ENCODE measurements around the gene TMEM190.

The TMEM190 gene

DNA sequence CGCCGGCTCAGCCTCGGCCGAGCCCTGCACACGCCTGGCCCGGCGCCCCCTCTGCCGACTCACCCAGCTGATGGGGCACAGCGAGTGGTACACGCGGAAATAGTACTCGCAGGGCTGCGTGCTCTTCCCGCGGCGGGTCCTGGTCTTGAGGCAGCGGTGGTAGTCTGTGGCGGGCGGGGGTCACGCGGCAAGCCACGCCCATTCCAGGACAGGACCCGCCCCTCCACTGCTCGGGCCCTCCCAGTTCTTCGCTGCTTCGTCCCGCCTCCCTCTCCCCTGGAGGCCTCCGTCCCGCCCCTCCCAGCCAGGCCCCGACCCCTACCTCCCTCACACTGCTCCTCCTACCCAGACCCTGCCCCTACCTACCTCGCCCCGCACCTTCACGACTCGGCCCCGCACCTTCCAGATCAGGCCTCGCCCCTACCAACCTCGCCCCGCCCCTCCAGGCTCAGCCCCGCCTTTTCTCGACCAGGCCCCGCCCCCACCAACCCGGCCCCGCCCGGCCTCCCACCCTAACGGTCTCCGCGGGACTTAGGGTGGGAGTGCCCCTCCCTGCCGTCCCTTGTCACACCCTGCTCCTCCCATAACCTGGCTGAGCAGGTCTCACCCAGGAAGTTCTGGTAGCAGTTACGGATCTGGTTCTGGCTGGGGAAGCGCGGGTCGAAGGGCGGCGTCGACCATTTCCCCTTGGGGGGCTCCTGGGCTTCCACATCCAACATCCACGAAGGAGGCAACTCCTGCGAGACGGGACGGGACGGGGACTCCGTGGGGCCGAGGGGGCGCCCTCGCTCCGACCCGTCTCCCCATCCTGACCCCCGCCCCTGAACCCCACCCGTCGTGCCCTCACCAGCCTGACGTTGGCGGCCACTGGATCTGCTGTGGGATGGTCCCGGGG, 22.6 kb upstream of the TMEM190 start:
- no CpG with 5 or more reads among the region's 72 CpGs for WGBS (ENCODE audit: extremely low coverage, insufficient coverage, insufficient read length)
- H3K4me3 ChIP-seq (ENCODE audit: low read depth, low read length): peak overlapping the region; percentile 65
- peak; percentile 30 to 56 for DNase-seq
- H2BK120ac ChIP-seq (ENCODE audit: insufficient read depth, low read length, poor library complexity): no peak overlapping the region
- H3K23ac ChIP-seq (ENCODE audit: low read length): no peak overlapping the region
- H2AFZ ChIP-seq (ENCODE audit: insufficient read depth, low read length, poor library complexity): peak overlapping the region; percentile 51
- peak overlapping the region; percentile 82 for H3K4me2 ChIP-seq (ENCODE audit: low read length)
- H3K79me2 ChIP-seq (ENCODE audit: control insufficient read depth, insufficient read depth, low read length, poor library complexity): no peaks in the 10 kb centered on the region
- peaks cover 8% of the 10 kb centered on the region for H3K9me3 ChIP-seq (ENCODE audit: insufficient read depth, low read depth, low read length)
- H4K8ac ChIP-seq (ENCODE audit: low read depth, low read length): no peak overlapping the region
- no peak overlapping the region for H3K18ac ChIP-seq (ENCODE audit: low read length)
- H2BK12ac ChIP-seq (ENCODE audit: low read length): no peak overlapping the region
- peaks cover 16% of the 10 kb centered on the region for H3K27me3 ChIP-seq (ENCODE audit: insufficient read depth, low read length)
- H3K4me1 ChIP-seq (ENCODE audit: control insufficient read depth in 1 of 2, insufficient read depth in 2 of 2, low read length in 2 of 2): peaks cover 4 to 15% of the 10 kb centered on the region in 2 experiments
- no peak overlapping the region for H4K12ac ChIP-seq (ENCODE audit: low read depth, low read length)
- peaks cover 1% of the 10 kb centered on the region for H3K79me1 ChIP-seq (ENCODE audit: low read length)
- no peak overlapping the region for H3K27ac ChIP-seq (ENCODE audit: low read depth, low read length)
- no peak overlapping the region for H4K91ac ChIP-seq (ENCODE audit: low read depth, low read length)
- H3K4ac ChIP-seq (ENCODE audit: low read depth, low read length): no peak overlapping the region
- H3K36me3 ChIP-seq (ENCODE audit: control insufficient read depth in 1 of 2, insufficient read depth in 2 of 2, low read length in 2 of 2): peaks cover 0 to 2% of the 10 kb centered on the region in 2 experiments
- H3K14ac ChIP-seq (ENCODE audit: low read length): no peak overlapping the region
- no peak overlapping the region for H2AK5ac ChIP-seq (ENCODE audit: low read length)
- no peak overlapping the region for H3K9ac ChIP-seq (ENCODE audit: low read length)
- no peak overlapping the region for H2BK5ac ChIP-seq (ENCODE audit: low read depth, low read length, poor library complexity)

DNA sequence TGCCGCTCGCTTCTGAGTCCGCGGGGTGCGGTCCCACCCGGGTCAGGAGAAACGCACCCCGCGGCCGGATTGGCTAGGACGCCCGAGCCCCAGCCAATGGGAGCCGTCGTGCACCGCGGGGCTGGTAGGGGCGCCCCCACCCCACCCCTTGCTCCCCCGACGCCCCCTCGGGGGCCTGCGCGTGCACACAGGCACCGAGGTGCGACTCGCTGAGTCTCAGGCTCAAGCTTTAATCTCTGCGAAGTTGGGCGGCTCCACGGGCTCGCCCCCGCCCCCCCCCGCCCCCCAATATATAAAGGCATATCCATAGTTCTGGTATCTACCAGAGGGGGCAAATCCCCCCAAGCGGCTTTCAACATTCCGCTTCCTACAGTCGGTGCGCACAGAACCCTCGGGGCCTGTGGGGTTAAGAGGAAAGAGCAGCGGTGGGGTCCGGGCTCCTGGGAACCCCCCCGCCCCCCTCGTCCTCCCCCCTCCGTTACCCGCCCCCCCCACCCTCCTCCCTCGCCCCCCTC, 21.9 kb upstream of the TMEM190 start, which contains the start of gene COX6B2:
COX6B2 (minus strand) TSS at position 22 of the 515 bp plus-strand sequence. CDS start 198 bp downstream, outside the sequence.
- Histone ChIP-seq H3K18ac (ENCODE audit: low read length) (no peak within 1 kb of the TSS), H3K4me3 (ENCODE audit: low read depth, low read length) (peak within 1 kb of the TSS; percentile 65), H2BK120ac (ENCODE audit: insufficient read depth, low read length, poor library complexity) (no peak within 1 kb of the TSS), H3K4me2 (ENCODE audit: low read length) (peak within 1 kb of the TSS; percentile 82), H3K4ac (ENCODE audit: low read depth, low read length) (no peak within 1 kb of the TSS), H4K8ac (ENCODE audit: low read depth, low read length) (no peak within 1 kb of the TSS), H3K14ac (ENCODE audit: low read length) (no peak within 1 kb of the TSS), H4K12ac (ENCODE audit: low read depth, low read length) (no peak within 1 kb of the TSS), H3K79me2 (ENCODE audit: control insufficient read depth, insufficient read depth, low read length, poor library complexity) (no peaks in the 10 kb centered on the region), H3K4me1 (ENCODE audit: control insufficient read depth in 1 of 2, insufficient read depth in 2 of 2, low read length in 2 of 2) (peaks cover 4 to 15% of the 10 kb centered on the region in 2 experiments), H2AK5ac (ENCODE audit: low read length) (no peak within 1 kb of the TSS), H3K36me3 (ENCODE audit: control insufficient read depth in 1 of 2, insufficient read depth in 2 of 2, low read length in 2 of 2) (no peaks in the 10 kb centered on the region), H3K9me3 (ENCODE audit: insufficient read depth, low read depth, low read length) (peaks cover 8% of the 10 kb centered on the region), H3K79me1 (ENCODE audit: low read length) (peaks cover 1% of the 10 kb centered on the region), H3K27me3 (ENCODE audit: insufficient read depth, low read length) (peaks cover 16% of the 10 kb centered on the region), H3K9ac (ENCODE audit: low read length) (no peak within 1 kb of the TSS), H2AFZ (ENCODE audit: insufficient read depth, low read length, poor library complexity) (peak within 1 kb of the TSS; percentile 51), H2BK5ac (ENCODE audit: low read depth, low read length, poor library complexity) (no peak within 1 kb of the TSS), H2BK12ac (ENCODE audit: low read length) (no peak within 1 kb of the TSS), H3K23ac (ENCODE audit: low read length) (no peak within 1 kb of the TSS), H4K91ac (ENCODE audit: low read depth, low read length) (no peak within 1 kb of the TSS), H3K27ac (ENCODE audit: low read depth, low read length) (no peak within 1 kb of the TSS)
- WGBS (ENCODE audit: extremely low coverage, insufficient coverage, insufficient read length): no CpG with 5 or more reads among the region's 43 CpGs
- no peak for DNase-seq

DNA sequence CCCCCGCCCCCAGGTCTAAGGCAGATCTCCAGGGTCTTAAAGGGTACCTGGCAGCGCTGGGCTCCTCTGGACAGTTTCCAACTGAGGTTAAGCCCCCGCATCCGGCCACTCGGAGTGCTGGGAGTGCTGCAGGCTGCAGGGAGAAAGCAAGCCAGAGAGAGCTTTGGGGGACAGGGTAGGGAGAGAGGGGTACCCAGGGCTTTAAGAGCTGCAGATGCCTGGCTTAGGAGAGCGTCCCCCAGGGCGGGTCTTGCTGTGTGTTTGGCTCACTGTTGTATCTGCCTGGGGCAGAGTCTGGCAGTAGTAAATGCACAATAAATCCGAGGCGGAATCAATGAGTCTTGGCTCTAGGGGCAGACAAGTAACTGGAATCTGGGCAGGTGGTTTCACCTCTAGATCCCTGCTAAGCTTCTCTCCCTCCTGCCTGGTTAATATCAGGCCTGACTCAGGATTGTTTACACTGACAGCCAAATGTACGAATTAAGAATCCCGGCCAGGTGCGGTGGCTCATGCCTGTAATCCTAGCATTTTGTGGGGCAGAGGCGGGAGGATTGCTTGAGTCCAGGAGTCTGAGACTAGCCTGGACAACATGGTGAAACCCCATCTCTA, 21.3 kb upstream of the TMEM190 start:
- no peak for DNase-seq
- H3K27ac ChIP-seq (ENCODE audit: low read depth, low read length): no peak overlapping the region
- H2AK5ac ChIP-seq (ENCODE audit: low read length): no peak overlapping the region
- peaks cover 16% of the 10 kb centered on the region for H3K27me3 ChIP-seq (ENCODE audit: insufficient read depth, low read length)
- no peak overlapping the region for H3K23ac ChIP-seq (ENCODE audit: low read length)
- H3K4me1 ChIP-seq (ENCODE audit: control insufficient read depth in 1 of 2, insufficient read depth in 2 of 2, low read length in 2 of 2): peaks cover 4 to 15% of the 10 kb centered on the region in 2 experiments
- no CpG with 5 or more reads among the region's 13 CpGs for whole genome bisulfite sequencing (ENCODE audit: extremely low coverage, insufficient coverage, insufficient read length)
- peak overlapping the region; percentile 9 for H3K4me2 ChIP-seq (ENCODE audit: low read length)
- H2BK12ac ChIP-seq (ENCODE audit: low read length): no peak overlapping the region
- no peaks in the 10 kb centered on the region for H3K36me3 ChIP-seq (ENCODE audit: control insufficient read depth in 1 of 2, insufficient read depth in 2 of 2, low read length in 2 of 2)
- no peak overlapping the region for H4K8ac ChIP-seq (ENCODE audit: low read depth, low read length)
- H3K18ac ChIP-seq (ENCODE audit: low read length): no peak overlapping the region
- no peaks in the 10 kb centered on the region for H3K79me2 ChIP-seq (ENCODE audit: control insufficient read depth, insufficient read depth, low read length, poor library complexity)
- no peak overlapping the region for H2BK5ac ChIP-seq (ENCODE audit: low read depth, low read length, poor library complexity)
- H3K79me1 ChIP-seq (ENCODE audit: low read length): peaks cover 1% of the 10 kb centered on the region
- no peak overlapping the region for H3K9ac ChIP-seq (ENCODE audit: low read length)
- no peak overlapping the region for H3K4ac ChIP-seq (ENCODE audit: low read depth, low read length)
- no peak overlapping the region for H3K4me3 ChIP-seq (ENCODE audit: low read depth, low read length)
- H2AFZ ChIP-seq (ENCODE audit: insufficient read depth, low read length, poor library complexity): no peak overlapping the region
- no peak overlapping the region for H4K12ac ChIP-seq (ENCODE audit: low read depth, low read length)
- no peak overlapping the region for H2BK120ac ChIP-seq (ENCODE audit: insufficient read depth, low read length, poor library complexity)
- no peak overlapping the region for H3K14ac ChIP-seq (ENCODE audit: low read length)
- H3K9me3 ChIP-seq (ENCODE audit: insufficient read depth, low read depth, low read length): peaks cover 8% of the 10 kb centered on the region
- no peak overlapping the region for H4K91ac ChIP-seq (ENCODE audit: low read depth, low read length)

DNA sequence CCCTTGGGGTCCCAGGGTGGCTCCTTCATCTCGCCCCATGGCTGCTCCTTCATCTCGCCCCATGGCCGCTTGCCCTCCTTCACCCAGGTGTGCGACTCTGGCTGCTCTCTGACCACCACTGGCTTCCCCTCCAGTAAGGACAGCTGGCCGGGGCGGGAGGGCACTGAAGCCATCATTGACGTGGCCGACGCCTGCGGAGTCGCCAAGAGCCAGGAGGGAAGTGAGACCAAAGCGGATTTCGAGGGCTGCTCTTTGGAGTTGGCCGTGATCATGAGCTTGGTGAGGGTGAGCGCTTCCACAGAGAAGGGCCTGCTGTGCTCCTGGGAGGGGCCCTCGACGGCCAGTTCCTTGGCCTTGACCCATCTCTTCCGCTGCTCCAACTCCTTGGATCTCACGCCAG, 18.1 kb upstream of the TMEM190 start:
- no peak overlapping the region for H3K9ac ChIP-seq (ENCODE audit: low read length)
- H2BK12ac ChIP-seq (ENCODE audit: low read length): no peak overlapping the region
- H3K23ac ChIP-seq (ENCODE audit: low read length): no peak overlapping the region
- peaks cover 5% of the 10 kb centered on the region for H3K79me1 ChIP-seq (ENCODE audit: low read length)
- H3K9me3 ChIP-seq (ENCODE audit: insufficient read depth, low read depth, low read length): peaks cover 5% of the 10 kb centered on the region
- no peak overlapping the region for H3K4me2 ChIP-seq (ENCODE audit: low read length)
- peaks cover 5% of the 10 kb centered on the region for H3K27me3 ChIP-seq (ENCODE audit: insufficient read depth, low read length)
- no peak overlapping the region for H4K91ac ChIP-seq (ENCODE audit: low read depth, low read length)
- no peak overlapping the region for H4K12ac ChIP-seq (ENCODE audit: low read depth, low read length)
- H3K27ac ChIP-seq (ENCODE audit: low read depth, low read length): no peak overlapping the region
- H2BK5ac ChIP-seq (ENCODE audit: low read depth, low read length, poor library complexity): no peak overlapping the region
- H3K4me3 ChIP-seq (ENCODE audit: low read depth, low read length): no peak overlapping the region
- H3K79me2 ChIP-seq (ENCODE audit: control insufficient read depth, insufficient read depth, low read length, poor library complexity): no peaks in the 10 kb centered on the region
- DNase-seq: no peak
- H3K36me3 ChIP-seq (ENCODE audit: control insufficient read depth in 1 of 2, insufficient read depth in 2 of 2, low read length in 2 of 2): no peaks in the 10 kb centered on the region
- no peak overlapping the region for H2AFZ ChIP-seq (ENCODE audit: insufficient read depth, low read length, poor library complexity)
- H3K14ac ChIP-seq (ENCODE audit: low read length): no peak overlapping the region
- WGBS (ENCODE audit: extremely low coverage, insufficient coverage, insufficient read length): no CpG with 5 or more reads among the region's 19 CpGs
- H3K4me1 ChIP-seq (ENCODE audit: control insufficient read depth in 1 of 2, insufficient read depth in 2 of 2, low read length in 2 of 2): peaks cover 5 to 16% of the 10 kb centered on the region in 2 experiments
- no peak overlapping the region for H3K4ac ChIP-seq (ENCODE audit: low read depth, low read length)
- H2BK120ac ChIP-seq (ENCODE audit: insufficient read depth, low read length, poor library complexity): no peak overlapping the region
- no peak overlapping the region for H2AK5ac ChIP-seq (ENCODE audit: low read length)
- H3K18ac ChIP-seq (ENCODE audit: low read length): no peak overlapping the region
- H4K8ac ChIP-seq (ENCODE audit: low read depth, low read length): no peak overlapping the region
